Pancreas (tissue), 10 donors: Measurements from ENCODE around the gene LSM3. TPM values are rescaled to one million over a fixed set of nuclear protein-coding genes. Genes with fewer than 3 reads are reported as not detected.

Experiments used
- ATAC-seq, 4 donors: fragments of 200-7000 bp; cut with Tn5 transposase; one replicate each; pipeline versions ENCODE4 v1.8.0 to v1.9.1; 2020; ENCODE audit warnings: mild to moderate bottlenecking in 4 of 4, moderate library complexity in 4 of 4
- DNase-seq, 6 donors: peaks; one replicate each; pipeline ENCODE4 v3.0.0-alpha.2; 2020
- FAIRE-seq: peaks from 2 replicates; lab custom pipeline; 2012; peaks lifted over from hg19 to GRCh38; lab: Jason Lieb, UNC
- H3K27ac ChIP-seq, 4 donors: fragments of 200-600 bp; sonication (generic); 1 replicate in 3 of 4; 2 replicates in 1 of 4; pipeline versions ENCODE4 v1.5.0 to v1.8.0; 2020
- H3K27me3 ChIP-seq, 4 donors: fragments of 200-600 bp; one replicate each; pipeline ENCODE4 v1.8.0; 2021
- H3K36me3 ChIP-seq, 3 donors: fragments of 200-600 bp; sonication (generic) in 1 of 3; one replicate each; pipeline versions ENCODE4 v1.5.0 to v1.8.0; 2020 to 2021
- H3K4me1 ChIP-seq, 3 donors: fragments of 200-600 bp; one replicate each; pipeline ENCODE4 v1.8.0; 2021
- H3K4me3 ChIP-seq, 4 donors: fragments of 200-600 bp; sonication (generic) in 2 of 4; one replicate each; pipeline versions ENCODE4 v1.5.0 to v1.8.0; 2020 to 2021
- H3K9me3 ChIP-seq, 4 donors: fragments of 200-600 bp; one replicate each; pipeline ENCODE4 v1.8.0; 2021
- CTCF ChIP-seq, 4 donors: fragments of 200-600 bp; sonication (generic) in 3 of 4; IDR thresholded peaks; one replicate each; pipeline versions ENCODE4 v1.5.0 to v1.8.0; 2021; ENCODE audit warnings: antibody characterized with exemption in 4 of 4
- WGBS, 2 donors: extraction: QIAGEN DNeasy Blood & Tissue Kit; methylation state at CpG; one replicate each; pipeline ENCODE4 v1.1.7; 2013; 5-methylcytosine and 5-hydroxymethylcytosine counted together
- intact Hi-C, 3 donors: fragments of 100-400 bp; cut with DNase I; formaldehyde crosslinking; loops; one replicate each; pipeline versions ENCODE4 v1.11.1 to v1.14.2; 2022
- polyA plus RNA-seq, 2 donors: library from polyadenylated mRNA; stranded (reverse); fragments of 200-250 nt; gene quantifications; one replicate each; pipeline ENCODE4 v1.2.3, GENCODE V29; 2013
- total RNA-seq, 6 donors: library from RNA; stranded (reverse); fragmentation: NEBNext Ultra II Directional in 4 of 6; extraction: Animal tissue kit (Norgen Biotek cat#: 25700) in 4 of 6; gene quantifications; one replicate each; pipeline versions ENCODE4 v1.2.1 to v1.2.4, GENCODE V29; 2021 to 2023
- donor health status: healthy with polysubstance abuse.
- donor health status: DM: no; HTN: no; CAD: no; lungs with moderate emphysema.
- donor health status: DM: no; HTN: no; CAD: no.
- donor health status: control.
- donor health status: control.
- donor health status: Bipolar disorder and iron deficiency.
- donor health status: DM: yes; HTN: yes; CAD: no.
- donor health status: DM: no; HTN: no; CAD: no.
- donor health status: DM: no; HTN: no; CAD: no.
- donor health status: DM: yes; HTN: yes; CAD: no.

LSM3 gene
- total and polyA plus RNA-seq, 8 donors = 3.2 to 7.9 (median 4.3) TPM

- DNase-seq = no peak
- 87 to 93% methylated on average over 4 of the region's 4 CpGs for WGBS, 2 donors
Observed at GRCh38 chr3:14200276-14200675, 21.7 kb downstream of the LSM3 start.

GRCh38 chr3:14200841-14201240, 22.2 kb downstream of the LSM3 start:
- DNase-seq (no peak), FAIRE-seq (no peak), ATAC-seq (no peak)
- Histone ChIP-seq H3K4me1 (peaks cover 0 to 5% (median 4%) of the 10 kb centered on the region in 3 donors), H3K9me3 (no peaks in the 10 kb centered on the region), H3K36me3 (peaks cover 0 to 12% (median 0%) of the 10 kb centered on the region in 3 donors), H3K4me3 (no peak overlapping the region), H3K27ac (peak overlapping the region in 1 of 4 donors; percentile 48), H3K27me3 (no peaks in the 10 kb centered on the region)
- no peak for TF ChIP-seq CTCF (IDR thresholded peaks at IDR 0.05)
- 79 to 85% methylated on average over 4 of the region's 4 CpGs for WGBS, 2 donors
- intact Hi-C loops = loop anchor here in 2 of 3 donors (5.0 to 10.0 kb wide), 2 partner anchors 264 to 266 kb away; no protein-coding TSS in a partner anchor

More at GRCh38 chr3:14200276-14200675, 21.7 kb downstream of the LSM3 start:
- no peak overlapping the region for H3K4me3 ChIP-seq
- ATAC-seq (no peak), FAIRE-seq (no peak)
- peaks cover 0 to 12% (median 0%) of the 10 kb centered on the region in 3 donors for H3K36me3 ChIP-seq
- intact Hi-C loops = loop anchor here in 2 of 3 donors (5.0 to 10.0 kb wide), 2 partner anchors 265 to 267 kb away; no protein-coding TSS in a partner anchor
- no peak for TF ChIP-seq CTCF (IDR thresholded peaks at IDR 0.05)
- no peaks in the 10 kb centered on the region for H3K9me3 ChIP-seq
- H3K27me3 ChIP-seq = no peaks in the 10 kb centered on the region
- peaks cover 0 to 5% (median 4%) of the 10 kb centered on the region in 3 donors for H3K4me1 ChIP-seq
- no peak overlapping the region for H3K27ac ChIP-seq

- H3K27ac ChIP-seq = peak overlapping the region; percentile 16 to 48 (median 34)
- H3K4me3 ChIP-seq = no peak overlapping the region
- TF ChIP-seq CTCF (IDR thresholded peaks at IDR 0.05) = no peak
- H3K4me1 ChIP-seq = peaks cover 0 to 5% (median 4%) of the 10 kb centered on the region in 3 donors
- DNase-seq = peak in 2 of 6 donors; percentile 12 to 24
- H3K9me3 ChIP-seq = no peaks in the 10 kb centered on the region
- H3K36me3 ChIP-seq = peaks cover 0 to 12% (median 0%) of the 10 kb centered on the region in 3 donors
- WGBS, 2 donors = 29% methylated on average over 7 of the region's 7 CpGs
- no peak for FAIRE-seq
- intact Hi-C loops = loop anchor here in 2 of 3 donors (5.0 to 10.0 kb wide), 2 partner anchors 263 to 265 kb away; no protein-coding TSS in a partner anchor
- no peaks in the 10 kb centered on the region for H3K27me3 ChIP-seq
- peak; percentile 14 to 59 (median 41) for ATAC-seq
Observed at GRCh38 chr3:14201940-14202684, 23.5 kb downstream of the LSM3 start.

GRCh38 chr3:14202874-14203520, 24.4 kb downstream of the LSM3 start:
- peaks cover 0 to 5% (median 4%) of the 10 kb centered on the region in 3 donors for H3K4me1 ChIP-seq
- no peak for TF ChIP-seq CTCF (IDR thresholded peaks at IDR 0.05)
- H3K9me3 ChIP-seq = no peaks in the 10 kb centered on the region
- 58 to 68% methylated on average over 23 of the region's 23 CpGs for WGBS, 2 donors
- no peak overlapping the region for H3K4me3 ChIP-seq
- DNase-seq (no peak), ATAC-seq (no peak), FAIRE-seq (no peak)
- intact Hi-C loops = loop anchor here in 2 of 3 donors (5.0 to 10.0 kb wide), 2 partner anchors 262 to 264 kb away; no protein-coding TSS in a partner anchor
- H3K27ac ChIP-seq = peak overlapping the region in 1 of 4 donors; percentile 35
- H3K27me3 ChIP-seq = no peaks in the 10 kb centered on the region
- peaks cover 0 to 12% (median 0%) of the 10 kb centered on the region in 3 donors for H3K36me3 ChIP-seq
